K562 treated with DMSO at 1 percent for 24 hours (cell line): ENCODE data around the gene CRACDL. TPM values are rescaled to one million over a fixed set of nuclear protein-coding genes. Genes with fewer than 3 reads are reported as not detected.

Source experiments
- total RNA-seq: library from RNA; unstranded; fragments of 300-600 nt; gene quantifications from 2 replicates; pipeline ENCODE4 v1.2.3, GENCODE V29; 2022; ENCODE audit warnings: low read depth; ENCODE audit not compliant: insufficient read depth

CRACDL gene
- total RNA-seq: not detected in 2 replicates

GRCh38 chr2:98935777-98936352 lies at the start of gene CRACDL:
TSS of gene CRACDL (minus strand) at chr2:98936225. CDS start at chr2:98846800, 89,425 bp downstream.

Other genes starting within 250 kb of the CRACDL start
- 0.22 and 2.8 TPM in 2 replicates for gene MGAT4A, start 205.1 kb downstream of the CRACDL start, total RNA-seq
- gene C2orf15, start 205.5 kb upstream of the CRACDL start, total RNA-seq: 0.51 TPM in 1 of 2 replicates, not detected in the other
- 1.3 and 1.8 TPM in 2 replicates for gene TSGA10, start 218.7 kb upstream of the CRACDL start, total RNA-seq
- gene LIPT1, start 218.7 kb upstream of the CRACDL start, total RNA-seq: 2.6 and 4.6 TPM in 2 replicates
- gene MITD1, start 244.8 kb upstream of the CRACDL start, total RNA-seq: 20.9 and 28.5 TPM in 2 replicates
- 26.2 and 26.8 TPM in 2 replicates for gene MRPL30, start 245.0 kb upstream of the CRACDL start, total RNA-seq